HCT116 (cell line): ENCODE measurements around the gene ALPL. TPM values are rescaled to one million over a fixed set of nuclear protein-coding genes. Genes with fewer than 3 reads are reported as not detected.

Experiments used
- ATAC-seq: fragments of 200-7000 bp; cut with Tn5 transposase; 2 replicates; pipeline ENCODE4 v1.9.1; 2020; ENCODE audit warnings: mild to moderate bottlenecking, moderate library complexity
- BruUV-seq: library from RNA; stranded (reverse); fragments of 400-500 nt; replicated peaks from 2 replicates; lab custom pipeline; 2021; lab: Mats Ljungman, UMichigan
- CTCF ChIA-PET: fragments of 300-600 bp; sonication (Branson Sonifier 250); formaldehyde crosslinking; loops from one replicate; lab custom pipeline; 2021; ENCODE audit warnings: antibody characterized with exemption; lab: Charles Lee
- POLR2A ChIA-PET: fragments of 300-600, 350-600 bp; sonication (Branson Sonifier 250); formaldehyde crosslinking; loops from one replicate; lab custom pipeline; 2021; ENCODE audit warnings: antibody characterized with exemption; lab: Charles Lee
- RAD21 ChIA-PET, 2 experiments: fragments of 300-600 bp; sonication (Branson Sonifier 250); formaldehyde crosslinking; loops; one replicate each; lab custom pipeline; 2023; ENCODE audit warnings: low total read pairs in 2 of 2; ENCODE audit not compliant: uncharacterized antibody in 2 of 2, unreplicated experiment in 2 of 2, low non-redundant PET in 1 of 2; lab: Charles Lee
- DNase-seq: peaks from one replicate; pipeline ENCODE4 v3.0.0-alpha.2; 2010; ENCODE audit warnings: low read depth, low spot score
- H2AFZ ChIP-seq: fragments of 200-600 bp; shearing (Covaris generic), sonication (generic); 2 replicates; pipeline ENCODE4 v1.6.1; 2017; ENCODE audit warnings: low read depth, mixed run types, mixed read lengths, antibody characterized with exemption, low read length; ENCODE audit not compliant: poor library complexity, severe bottlenecking
- H3K27ac ChIP-seq: 2 replicates; pipeline ENCODE4 v1.5.1; 2012; ENCODE audit warnings: low read depth, low read length
- H3K27me3 ChIP-seq: fragments of 200-600 bp; sonication (generic); 2 replicates; pipeline ENCODE4 v1.6.1; 2016; ENCODE audit warnings: mixed run types, low read length, mixed read lengths; ENCODE audit not compliant: insufficient read depth
- H3K36me3 ChIP-seq, 2 experiments: fragments of 200-500 bp in 1 of 2; fragments of 200-600 bp in 1 of 2; sonication (Bioruptor generic) in 1 of 2; sonication (generic) in 1 of 2; 2 replicates each; pipeline versions ENCODE4 v1.5.1 to v1.6.1; 2014 to 2016; ENCODE audit warnings: low read length in 2 of 2, inconsistent platforms in 1 of 2, mixed read lengths in 1 of 2, mixed run types in 1 of 2; ENCODE audit not compliant: insufficient read depth in 2 of 2, control insufficient read depth in 1 of 2
- H3K4me1 ChIP-seq, 2 experiments: fragments of 200-600 bp in 1 of 2; sonication (generic) in 1 of 2; 2 replicates each; pipeline versions ENCODE4 v1.5.1 to v1.6.1; 2012 to 2017; ENCODE audit warnings: low read length in 2 of 2, inconsistent platforms in 1 of 2, mild to moderate bottlenecking in 1 of 2, mixed read lengths in 1 of 2, mixed run types in 1 of 2, moderate library complexity in 1 of 2; ENCODE audit not compliant: insufficient read depth in 2 of 2, control insufficient read depth in 1 of 2
- H3K4me2 ChIP-seq: fragments of 200-600 bp; sonication (generic); 2 replicates; pipeline ENCODE4 v1.6.1; 2017; ENCODE audit warnings: mixed run types, low read length, mixed read lengths
- H3K4me3 ChIP-seq, 2 experiments: fragments of 200-600 bp in 1 of 2; sonication (generic) in 1 of 2; replicated peaks in 1 of 2; 2 replicates each; pipeline ENCODE4 v1.5.1; 2011 to 2016; ENCODE audit warnings: low read length in 2 of 2, control low read depth in 1 of 2, low read depth in 1 of 2, mild to moderate bottlenecking in 1 of 2, mixed read lengths in 1 of 2, mixed run types in 1 of 2
- H3K79me2 ChIP-seq: fragments of 200-600 bp; sonication (generic); 2 replicates; pipeline ENCODE4 v1.6.1; 2017; ENCODE audit warnings: mild to moderate bottlenecking, mixed run types, low read length, moderate library complexity, mixed read lengths; ENCODE audit not compliant: insufficient read depth
- H3K9ac ChIP-seq: fragments of 200-600 bp; sonication (generic); 2 replicates; pipeline ENCODE4 v1.6.1; 2016; ENCODE audit warnings: low read length, mixed read lengths
- H3K9me2 ChIP-seq: fragments of 200-600 bp; sonication (generic), shearing (Covaris generic); 2 replicates; pipeline ENCODE4 v1.6.1; 2017; ENCODE audit warnings: mixed run types, mild to moderate bottlenecking, moderate library complexity; ENCODE audit not compliant: insufficient read depth
- H3K9me3 ChIP-seq, 2 experiments: fragments of 200-500 bp in 1 of 2; fragments of 200-600 bp in 1 of 2; sonication (Bioruptor generic) in 1 of 2; sonication (generic) in 1 of 2; 2 replicates each; pipeline ENCODE4 v1.6.1; 2014 to 2017; ENCODE audit warnings: low read length in 2 of 2, mixed read lengths in 2 of 2, inconsistent platforms in 1 of 2, low read depth in 1 of 2, mild to moderate bottlenecking in 1 of 2, mixed run types in 1 of 2, moderate library complexity in 1 of 2; ENCODE audit not compliant: control insufficient read depth in 1 of 2, insufficient read depth in 1 of 2
- H4K20me1 ChIP-seq: fragments of 200-600 bp; sonication (generic), shearing (Covaris generic); 2 replicates; pipeline ENCODE4 v1.6.1; 2017; ENCODE audit warnings: mixed run types, mild to moderate bottlenecking, moderate library complexity; ENCODE audit not compliant: insufficient read depth
- ATF3 ChIP-seq: IDR thresholded peaks from 2 replicates; pipeline ENCODE4 v1.6.1; 2012
- CTCF ChIP-seq, 3 experiments: fragments of 200-600 bp in 1 of 3; sonication (generic) in 1 of 3; IDR thresholded peaks in 2 of 3; conservative IDR thresholded peaks in 1 of 3; 2 replicates each; pipeline ENCODE4 v1.5.1; 2012 to 2017; ENCODE audit warnings: low read depth in 2 of 3, low read length in 2 of 3, antibody characterized with exemption in 1 of 3, borderline replicate concordance in 1 of 3, control low read depth in 1 of 3, mild to moderate bottlenecking in 1 of 3, mixed read lengths in 1 of 3, mixed run types in 1 of 3, moderate library complexity in 1 of 3; ENCODE audit not compliant: insufficient read depth in 1 of 3
- ELF1 ChIP-seq: IDR thresholded peaks from 2 replicates; pipeline ENCODE4 v1.6.1; 2012; ENCODE audit warnings: low read depth, borderline replicate concordance
- POLR2AphosphoS5 ChIP-seq: IDR thresholded peaks from 2 replicates; pipeline ENCODE4 v1.6.1; 2011; ENCODE audit warnings: mild to moderate bottlenecking, low read depth, low read length, moderate library complexity
- REST ChIP-seq: IDR thresholded peaks from 2 replicates; pipeline ENCODE4 v1.6.1; 2012; ENCODE audit warnings: low read depth
- SIN3A ChIP-seq: IDR thresholded peaks from 2 replicates; pipeline ENCODE4 v1.6.1; 2012; ENCODE audit warnings: low read depth
- SP1 ChIP-seq: IDR thresholded peaks from 2 replicates; pipeline ENCODE4 v1.6.1; 2012; ENCODE audit warnings: low read depth
- YY1 ChIP-seq: IDR thresholded peaks from 2 replicates; pipeline ENCODE4 v1.6.1; 2011; ENCODE audit warnings: low read length, low read depth, moderate library complexity, mild to moderate bottlenecking; ENCODE audit not compliant: insufficient replicate concordance; ENCODE audit errors: extremely low read depth
- ZBTB33 ChIP-seq: IDR thresholded peaks from 2 replicates; pipeline ENCODE4 v1.6.1; 2011; ENCODE audit warnings: mild to moderate bottlenecking, low read length, moderate library complexity; ENCODE audit not compliant: insufficient replicate concordance; ENCODE audit errors: extremely low read depth
- ZFX ChIP-seq: fragments of 450-650 bp; IDR thresholded peaks from 2 replicates; pipeline ENCODE4 v1.6.1; 2017
- ZNF274 ChIP-seq: fragments of 200-500 bp; sonication (Bioruptor generic); IDR thresholded peaks from 2 replicates; pipeline ENCODE4 v1.6.1; 2014; ENCODE audit warnings: mild to moderate bottlenecking, low read depth, low read length, inconsistent platforms
- intact Hi-C: fragments of 100-400 bp; cut with micrococcal nuclease; formaldehyde crosslinking; loops from 2 replicates; pipeline ENCODE4 v1.10.0; 2022
- total RNA-seq: library from RNA; stranded (reverse); gene quantifications from one replicate; pipeline ENCODE4 v1.2.1, GENCODE V29; 2021; ENCODE audit not compliant: unreplicated experiment

Gene ALPL
- total RNA-seq, 1 experiment from 2014 or later = 0.61 TPM

- CTCF ChIA-PET = interaction anchor here (1.6 to 2.4 kb wide), 2 partner anchors 205 to 320 kb away, joined by 3 to 14 read pairs; no protein-coding TSS in a partner anchor
Observed at GRCh38 chr1:21575351-21575942, 66.2 kb downstream of the ALPL start.

More at GRCh38 chr1:21575351-21575942, 66.2 kb downstream of the ALPL start:
- BruUV-seq = no TSS peak
- Histone ChIP-seq H3K27ac (no peak overlapping the region), H3K4me3 (no peak overlapping the region), H4K20me1 (no peaks in the 10 kb centered on the region), H3K4me2 (peak overlapping the region; percentile 57), H3K9me3 (no peaks in the 10 kb centered on the region), H3K79me2 (no peaks in the 10 kb centered on the region), H3K36me3 (no peaks in the 10 kb centered on the region), H2AFZ (no peak overlapping the region), H3K4me1 (peaks cover 12 to 18% of the 10 kb centered on the region in 2 experiments; a peak in 3 of 4 replicates), H3K9me2 (no peaks in the 10 kb centered on the region), H3K9ac (no peak overlapping the region), H3K27me3 (no peaks in the 10 kb centered on the region)
- intact Hi-C loops = loop anchor here (2.0 kb wide), 2 partner anchors 41 to 65 kb away; no protein-coding TSS in a partner anchor
- ATAC-seq (no peak), DNase-seq (no peak)
- POLR2A ChIA-PET = no interaction called here
- no peak for TF ChIP-seq REST
- no peak for TF ChIP-seq POLR2AphosphoS5
- no peak for TF ChIP-seq ELF1
- no peak for TF ChIP-seq SP1
- TF ChIP-seq ZNF274 = no peak
- no peak for TF ChIP-seq ZBTB33
- no peak for TF ChIP-seq YY1
- no peak for TF ChIP-seq ZFX
- no peak for TF ChIP-seq ATF3
- TF ChIP-seq SIN3A = no peak
- TF ChIP-seq CTCF (IDR thresholded peaks at IDR 0.05 in 2 of 3, conservative IDR thresholded peaks at IDR 0.05 in 1 of 3; ENCODE audit: borderline replicate concordance in 1 of 3, insufficient read depth in 1 of 3, low read depth in 2 of 3, low read length in 2 of 3) = no peak
- RAD21 ChIA-PET = no interaction called here
